IPS-20b (cell line): ENCODE data around the gene TPD52L3.

Experiments
- H3K27ac ChIP-seq: one replicate; pipeline ENCODE4 v1.5.1; 2013; ENCODE audit warnings: low read length
- H3K27me3 ChIP-seq: 2 replicates; pipeline ENCODE4 v1.6.1; 2013; ENCODE audit warnings: mild to moderate bottlenecking, low read length, inconsistent platforms; ENCODE audit not compliant: insufficient read depth
- H3K36me3 ChIP-seq: 2 replicates; pipeline ENCODE4 v1.6.1; 2013; ENCODE audit warnings: low read depth, mild to moderate bottlenecking, inconsistent platforms, low read length, moderate library complexity; ENCODE audit not compliant: insufficient read depth
- H3K4me1 ChIP-seq: 2 replicates; pipeline ENCODE4 v1.6.1; 2013; ENCODE audit warnings: mild to moderate bottlenecking, control low read depth, inconsistent platforms, low read length, moderate library complexity; ENCODE audit not compliant: insufficient read depth
- H3K4me3 ChIP-seq: 2 replicates; pipeline ENCODE4 v1.5.1; 2013; ENCODE audit warnings: mild to moderate bottlenecking, low read length, inconsistent platforms
- H3K9ac ChIP-seq: 2 replicates; pipeline ENCODE4 v1.6.1; 2013; ENCODE audit warnings: low read depth, mild to moderate bottlenecking, inconsistent platforms, low read length, moderate library complexity
- H3K9me3 ChIP-seq: 2 replicates; pipeline ENCODE4 v1.6.1; 2013; ENCODE audit warnings: mild to moderate bottlenecking, low read depth, low read length, inconsistent platforms; ENCODE audit not compliant: insufficient read depth

Gene TPD52L3

DNA sequence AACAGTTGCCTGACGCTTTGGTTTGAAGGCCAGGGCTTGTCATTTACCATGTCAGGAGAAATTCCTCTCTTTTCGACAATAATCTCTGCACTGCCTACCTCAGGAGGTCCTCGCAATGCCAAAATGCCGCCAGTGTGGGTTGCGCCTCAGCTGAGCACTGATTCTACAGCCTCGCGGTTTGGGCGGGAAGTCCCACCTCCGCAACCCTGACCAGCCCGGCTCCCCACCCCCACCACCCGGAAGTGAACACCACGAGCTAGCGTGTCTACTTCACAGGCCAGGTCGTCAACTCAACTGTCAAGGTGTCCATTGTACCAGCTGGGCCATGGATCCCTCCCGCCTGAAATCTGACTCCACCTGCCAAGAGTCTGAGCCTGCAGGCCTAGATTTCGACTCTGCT is at the start of gene TPD52L3:
TSS of gene TPD52L3 (plus strand) at position 273 of the 400 bp plus-strand sequence. CDS start 221 bp downstream, outside the sequence.
- Histone ChIP-seq H3K9ac (no peak within 1 kb of the TSS), H3K27ac (no peak within 1 kb of the TSS), H3K4me3 (no peak within 1 kb of the TSS), H3K9me3 (no peaks in the 10 kb centered on the region), H3K36me3 (no peaks in the 10 kb centered on the region), H3K27me3 (no peaks in the 10 kb centered on the region), H3K4me1 (no peaks in the 10 kb centered on the region)

- Histone ChIP-seq H3K9ac (no peak overlapping the region), H3K27ac (no peak overlapping the region), H3K4me3 (no peak overlapping the region), H3K9me3 (no peaks in the 10 kb centered on the region), H3K36me3 (no peaks in the 10 kb centered on the region), H3K27me3 (no peaks in the 10 kb centered on the region), H3K4me1 (no peaks in the 10 kb centered on the region)
These were observed 26.3 kb upstream of the TPD52L3 start for GRCh38 chr9:6301858-6302257.

GRCh38 chr9:6302417-6302816 is 25.8 kb upstream of the TPD52L3 start:
- no peaks in the 10 kb centered on the region for H3K4me1 ChIP-seq
- no peak overlapping the region for H3K9ac ChIP-seq
- H3K4me3 ChIP-seq, result no peak overlapping the region
- no peaks in the 10 kb centered on the region for H3K9me3 ChIP-seq
- H3K27ac ChIP-seq, result no peak overlapping the region
- no peaks in the 10 kb centered on the region for H3K36me3 ChIP-seq
- no peaks in the 10 kb centered on the region for H3K27me3 ChIP-seq

DNA sequence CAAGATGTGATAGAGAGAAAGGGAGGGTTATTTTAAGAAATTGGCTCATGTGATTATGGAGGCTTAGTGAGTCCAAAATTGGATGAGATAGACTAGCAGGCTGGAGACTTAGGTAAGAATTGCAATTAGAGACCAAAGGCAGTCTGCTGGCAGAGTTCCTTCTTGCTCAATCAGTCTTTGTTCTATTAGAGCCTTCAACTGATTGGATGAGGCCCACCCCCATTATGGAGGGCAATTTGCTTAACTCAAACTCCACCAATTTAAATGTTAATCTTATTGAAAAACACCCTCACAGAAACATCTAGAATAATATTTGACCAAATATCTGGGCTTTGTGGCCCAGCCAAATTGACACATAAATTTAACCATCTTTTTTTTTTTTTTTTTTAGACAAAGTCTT is 23.9 kb upstream of the TPD52L3 start:
- H3K9me3 ChIP-seq, result no peaks in the 10 kb centered on the region
- no peaks in the 10 kb centered on the region for H3K27me3 ChIP-seq
- H3K36me3 ChIP-seq, result no peaks in the 10 kb centered on the region
- no peak overlapping the region for H3K4me3 ChIP-seq
- no peak overlapping the region for H3K9ac ChIP-seq
- H3K4me1 ChIP-seq, result no peaks in the 10 kb centered on the region
- no peak overlapping the region for H3K27ac ChIP-seq

DNA sequence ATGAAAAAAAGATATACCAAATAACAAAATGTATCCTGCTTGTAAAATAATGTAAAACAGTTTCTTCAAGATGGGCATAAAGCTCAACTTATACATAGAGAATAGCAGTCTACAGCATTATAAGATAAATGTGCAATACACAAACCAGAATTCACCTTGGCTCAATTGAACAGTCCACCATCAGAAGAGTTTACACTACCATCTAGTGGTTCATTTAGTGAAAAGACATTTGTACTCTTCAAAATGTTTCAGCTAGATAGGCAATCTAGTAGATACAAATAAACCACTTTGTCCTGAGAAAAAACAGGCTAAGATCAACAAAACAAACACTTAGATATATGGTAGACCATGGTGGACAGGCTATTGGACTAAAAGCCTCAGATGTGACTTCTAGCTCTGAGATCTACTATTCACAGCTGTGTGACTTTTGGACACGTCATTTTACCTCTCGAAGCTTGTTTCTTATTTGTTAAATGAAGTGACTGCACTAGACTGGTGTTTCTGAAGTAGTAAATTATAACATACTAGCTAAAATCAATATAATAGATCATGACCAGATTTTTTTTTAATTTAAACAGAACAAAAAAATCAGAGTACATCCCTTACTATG is 22.1 kb upstream of the TPD52L3 start:
- H3K9me3 ChIP-seq, result no peaks in the 10 kb centered on the region
- no peak overlapping the region for H3K9ac ChIP-seq
- no peak overlapping the region for H3K4me3 ChIP-seq
- H3K36me3 ChIP-seq, result no peaks in the 10 kb centered on the region
- no peaks in the 10 kb centered on the region for H3K27me3 ChIP-seq
- H3K4me1 ChIP-seq, result no peaks in the 10 kb centered on the region
- H3K27ac ChIP-seq, result no peak overlapping the region

- Histone ChIP-seq H3K36me3 (no peaks in the 10 kb centered on the region), H3K9ac (no peak overlapping the region), H3K4me3 (no peak overlapping the region), H3K27ac (no peak overlapping the region), H3K4me1 (no peaks in the 10 kb centered on the region), H3K27me3 (no peaks in the 10 kb centered on the region), H3K9me3 (no peaks in the 10 kb centered on the region)
These were observed 20.6 kb upstream of the TPD52L3 start for GRCh38 chr9:6307551-6308096.

DNA sequence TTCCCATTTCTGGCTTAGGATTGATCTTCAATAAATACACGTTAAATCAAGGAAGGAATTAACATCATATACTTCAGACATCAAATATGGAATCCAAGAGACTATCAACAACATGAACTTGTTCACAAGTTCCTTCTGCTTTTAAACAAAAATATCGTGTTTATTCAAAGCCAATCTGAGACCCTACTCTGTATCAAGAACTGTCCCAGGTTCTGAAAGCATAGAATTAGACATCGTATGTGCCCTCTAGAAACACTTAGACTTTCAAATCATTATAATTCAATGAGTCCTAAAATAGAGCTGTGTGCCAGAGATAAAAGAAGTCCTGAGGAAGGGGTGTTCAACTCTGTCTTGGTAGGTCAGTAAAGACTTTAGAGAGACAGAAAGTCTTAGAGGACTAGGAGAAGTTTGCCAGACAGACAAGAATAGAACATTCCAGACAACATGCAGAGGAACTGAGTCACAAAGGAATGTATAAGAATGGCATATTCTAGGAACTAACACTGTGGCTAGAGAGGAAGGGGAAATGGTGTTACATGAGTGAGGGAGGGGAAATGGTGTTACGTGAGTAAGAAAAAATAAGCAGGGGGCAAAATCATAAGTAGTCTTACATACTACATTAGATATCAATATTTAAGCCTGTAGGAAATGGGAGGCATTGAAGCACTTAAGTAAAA is 2.9 kb downstream of the TPD52L3 start:
- H3K27ac ChIP-seq, result no peak overlapping the region
- no peak overlapping the region for H3K9ac ChIP-seq
- H3K36me3 ChIP-seq, result no peaks in the 10 kb centered on the region
- no peak overlapping the region for H3K4me3 ChIP-seq
- H3K4me1 ChIP-seq, result no peaks in the 10 kb centered on the region
- no peaks in the 10 kb centered on the region for H3K27me3 ChIP-seq
- H3K9me3 ChIP-seq, result peaks cover 13% of the 10 kb centered on the region; the same call in 1 of the 2 replicates

DNA sequence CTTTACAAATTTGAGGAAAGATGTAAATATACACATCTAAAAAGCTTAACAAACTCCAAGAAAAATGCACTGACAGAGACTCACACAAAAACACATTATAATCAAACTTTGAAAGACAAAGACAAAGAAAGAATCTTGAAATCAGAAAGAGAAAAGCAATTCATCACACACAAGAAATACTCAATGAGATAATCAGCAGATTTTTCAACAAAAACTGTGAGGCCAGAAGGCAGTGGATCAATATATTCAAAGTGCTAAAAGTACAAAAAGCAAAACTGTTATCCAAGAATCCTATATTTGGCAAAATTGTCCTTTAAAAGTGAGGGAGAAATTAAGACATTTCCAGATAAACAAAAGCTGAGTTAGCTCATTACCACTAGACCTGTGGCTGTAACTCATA is 6.1 kb downstream of the TPD52L3 start:
- H3K9me3 ChIP-seq, result peaks cover 17% of the 10 kb centered on the region; the same call in 1 of the 2 replicates
- H3K9ac ChIP-seq, result no peak overlapping the region
- H3K4me3 ChIP-seq, result no peak overlapping the region
- no peak overlapping the region for H3K27ac ChIP-seq
- no peaks in the 10 kb centered on the region for H3K27me3 ChIP-seq
- no peaks in the 10 kb centered on the region for H3K36me3 ChIP-seq
- H3K4me1 ChIP-seq, result no peaks in the 10 kb centered on the region

GRCh38 chr9:6348766-6349165 is 20.6 kb downstream of the TPD52L3 start:
- no peaks in the 10 kb centered on the region for H3K36me3 ChIP-seq
- no peak overlapping the region for H3K4me3 ChIP-seq
- H3K27ac ChIP-seq, result no peak overlapping the region
- H3K9ac ChIP-seq, result no peak overlapping the region
- no peaks in the 10 kb centered on the region for H3K9me3 ChIP-seq
- no peaks in the 10 kb centered on the region for H3K27me3 ChIP-seq
- H3K4me1 ChIP-seq, result no peaks in the 10 kb centered on the region

- Histone ChIP-seq H3K9me3 (no peaks in the 10 kb centered on the region), H3K4me3 (no peak overlapping the region), H3K27ac (no peak overlapping the region), H3K4me1 (no peaks in the 10 kb centered on the region), H3K36me3 (no peaks in the 10 kb centered on the region), H3K9ac (no peak overlapping the region), H3K27me3 (no peaks in the 10 kb centered on the region)
These were observed 23.6 kb downstream of the TPD52L3 start for GRCh38 chr9:6351737-6352136.

DNA sequence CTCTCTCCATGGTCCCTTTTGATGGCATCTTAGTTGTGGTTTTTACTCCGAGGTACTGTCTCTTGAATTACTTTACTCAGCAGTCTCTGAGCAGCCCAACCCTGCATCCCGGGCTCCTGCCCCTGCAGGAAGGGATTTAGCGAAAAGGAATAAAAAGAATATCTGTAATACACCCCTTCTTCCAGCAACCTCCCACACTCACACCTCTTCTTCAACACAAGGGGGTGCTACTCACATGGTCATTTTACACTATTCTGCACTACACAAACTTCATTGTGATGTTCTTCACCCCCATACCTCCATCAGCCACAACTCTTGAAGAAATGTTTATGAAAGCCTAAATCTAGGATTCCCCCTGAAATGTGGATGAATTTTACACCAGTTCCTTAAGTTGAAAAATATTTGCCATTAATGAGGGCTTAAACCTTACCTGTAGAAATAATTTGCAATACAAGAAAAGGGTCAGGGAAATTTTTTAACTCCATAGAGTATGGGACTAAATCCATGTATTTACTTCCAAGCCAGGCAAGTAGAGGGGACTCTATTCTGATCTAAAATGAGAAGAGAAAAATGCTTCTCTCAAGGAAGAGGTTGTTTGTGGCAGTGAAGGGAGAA is 26.0 kb downstream of the TPD52L3 start:
- Histone ChIP-seq H3K9me3 (no peaks in the 10 kb centered on the region), H3K36me3 (no peaks in the 10 kb centered on the region), H3K4me3 (no peak overlapping the region)

DNA sequence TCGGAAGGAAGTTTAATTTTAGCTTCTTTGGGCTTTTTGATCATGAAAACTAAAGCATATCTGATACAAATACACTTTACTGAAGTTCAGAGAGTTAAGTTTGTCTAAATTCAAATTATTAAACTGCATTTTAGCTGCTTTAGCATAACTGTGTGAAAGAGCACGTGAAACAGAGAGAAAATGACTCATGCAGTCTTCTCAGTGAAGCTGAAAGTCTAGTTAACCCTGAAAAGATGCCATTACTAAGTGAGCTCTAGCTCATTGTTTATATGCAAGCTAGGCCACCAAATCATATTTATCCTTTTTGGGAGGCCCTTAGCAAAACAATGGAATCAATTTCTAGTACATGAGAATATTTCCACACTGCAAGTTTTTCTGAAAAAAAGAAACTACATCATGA is 27.6 kb downstream of the TPD52L3 start:
- H3K9ac ChIP-seq, result no peak overlapping the region
- no peaks in the 10 kb centered on the region for H3K27me3 ChIP-seq
- H3K4me1 ChIP-seq, result no peaks in the 10 kb centered on the region
- H3K4me3 ChIP-seq, result no peak overlapping the region
- no peaks in the 10 kb centered on the region for H3K9me3 ChIP-seq
- H3K36me3 ChIP-seq, result no peaks in the 10 kb centered on the region
- H3K27ac ChIP-seq, result no peak overlapping the region

More for the DNA sequence above, 26.0 kb downstream of the TPD52L3 start:
- no peak overlapping the region for H3K9ac ChIP-seq
- no peak overlapping the region for H3K27ac ChIP-seq
- H3K27me3 ChIP-seq, result no peaks in the 10 kb centered on the region
- H3K4me1 ChIP-seq, result no peaks in the 10 kb centered on the region
